Neutrophil (primary cell): ENCODE results near the gene WDR62.

Experiments used
- H3K27ac ChIP-seq: fragments of 200-600 bp; sonication (generic); 2 replicates; pipeline ENCODE4 v1.5.1; 2016; ENCODE audit warnings: mild to moderate bottlenecking, moderate library complexity
- H3K27me3 ChIP-seq: fragments of 200-600 bp; sonication (generic); 2 replicates; pipeline ENCODE4 v1.6.0; 2016; ENCODE audit warnings: mild to moderate bottlenecking
- H3K36me3 ChIP-seq: fragments of 200-600 bp; sonication (generic); 2 replicates; pipeline ENCODE4 v1.5.1; 2017
- H3K4me1 ChIP-seq, 2 experiments: fragments of 200-600 bp in 1 of 2; sonication (generic) in 1 of 2; 1 replicate in 1 of 2; 2 replicates in 1 of 2; pipeline versions ENCODE4 v1.5.1 to v1.6.1; 2013 to 2016; ENCODE audit warnings: low read depth in 1 of 2, low read length in 1 of 2, mild to moderate bottlenecking in 1 of 2, moderate library complexity in 1 of 2; ENCODE audit not compliant: control insufficient read depth in 1 of 2, insufficient read depth in 1 of 2
- H3K4me3 ChIP-seq, 2 experiments: fragments of 200-600 bp in 1 of 2; sonication (generic) in 1 of 2; 1 replicate in 1 of 2; 2 replicates in 1 of 2; pipeline ENCODE4 v1.5.1; 2013 to 2016; ENCODE audit warnings: low read depth in 1 of 2, low read length in 1 of 2, mild to moderate bottlenecking in 1 of 2, moderate library complexity in 1 of 2
- H3K9me3 ChIP-seq: fragments of 200-600 bp; sonication (generic); 2 replicates; pipeline ENCODE4 v1.5.1; 2016
- TF ChIP-seq, protein P1 (sequence below): fragments of 200-600 bp; sonication (generic); IDR thresholded peaks from 2 replicates; pipeline ENCODE4 v1.5.1; 2016; ENCODE audit warnings: antibody characterized with exemption

WDR62 gene

GRCh38 chr19:36103842-36104552 is 49.3 kb downstream of the WDR62 start:
- Histone ChIP-seq H3K4me3 (no peak overlapping the region), H3K27ac (no peak overlapping the region), H3K9me3 (no peaks in the 10 kb centered on the region), H3K36me3 (peaks cover 67% of the 10 kb centered on the region), H3K27me3 (no peaks in the 10 kb centered on the region), H3K4me1 (peaks cover 0 to 10% of the 10 kb centered on the region in 2 experiments)
- TF ChIP-seq, protein P1, sequence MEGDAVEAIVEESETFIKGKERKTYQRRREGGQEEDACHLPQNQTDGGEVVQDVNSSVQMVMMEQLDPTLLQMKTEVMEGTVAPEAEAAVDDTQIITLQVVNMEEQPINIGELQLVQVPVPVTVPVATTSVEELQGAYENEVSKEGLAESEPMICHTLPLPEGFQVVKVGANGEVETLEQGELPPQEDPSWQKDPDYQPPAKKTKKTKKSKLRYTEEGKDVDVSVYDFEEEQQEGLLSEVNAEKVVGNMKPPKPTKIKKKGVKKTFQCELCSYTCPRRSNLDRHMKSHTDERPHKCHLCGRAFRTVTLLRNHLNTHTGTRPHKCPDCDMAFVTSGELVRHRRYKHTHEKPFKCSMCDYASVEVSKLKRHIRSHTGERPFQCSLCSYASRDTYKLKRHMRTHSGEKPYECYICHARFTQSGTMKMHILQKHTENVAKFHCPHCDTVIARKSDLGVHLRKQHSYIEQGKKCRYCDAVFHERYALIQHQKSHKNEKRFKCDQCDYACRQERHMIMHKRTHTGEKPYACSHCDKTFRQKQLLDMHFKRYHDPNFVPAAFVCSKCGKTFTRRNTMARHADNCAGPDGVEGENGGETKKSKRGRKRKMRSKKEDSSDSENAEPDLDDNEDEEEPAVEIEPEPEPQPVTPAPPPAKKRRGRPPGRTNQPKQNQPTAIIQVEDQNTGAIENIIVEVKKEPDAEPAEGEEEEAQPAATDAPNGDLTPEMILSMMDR, result no peak

GRCh38 chr19:36106441-36106840 is 51.7 kb downstream of the WDR62 start:
- Histone ChIP-seq H3K36me3 (peaks cover 47% of the 10 kb centered on the region), H3K4me3 (no peak overlapping the region), H3K27me3 (no peaks in the 10 kb centered on the region), H3K27ac (no peak overlapping the region), H3K4me1 (peaks cover 0 to 10% of the 10 kb centered on the region in 2 experiments), H3K9me3 (no peaks in the 10 kb centered on the region)
- TF ChIP-seq, protein P1, result no peak

DNA sequence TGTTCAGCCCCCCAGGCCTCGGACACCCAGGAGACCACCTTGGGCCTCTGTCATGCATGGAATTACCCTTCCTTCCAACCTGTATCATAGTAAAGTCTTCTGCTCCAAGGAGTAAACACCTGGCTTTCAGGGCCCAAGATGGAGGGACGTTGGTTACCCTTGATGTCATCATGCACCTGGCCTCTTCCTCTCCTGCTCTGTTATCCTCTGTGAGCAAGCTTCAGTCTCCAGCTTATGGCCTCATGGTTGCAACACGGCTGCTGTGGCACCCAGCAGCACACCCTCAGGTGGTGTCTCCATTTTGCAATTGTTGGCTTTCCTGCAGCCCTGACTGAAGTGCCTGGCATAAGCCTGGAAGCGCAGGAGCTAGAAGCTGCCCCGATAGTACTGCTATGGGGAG is 52.3 kb downstream of the WDR62 start:
- Histone ChIP-seq H3K27me3 (no peaks in the 10 kb centered on the region), H3K4me1 (peaks cover 0 to 10% of the 10 kb centered on the region in 2 experiments), H3K36me3 (peaks cover 45% of the 10 kb centered on the region), H3K27ac (no peak overlapping the region), H3K9me3 (no peaks in the 10 kb centered on the region), H3K4me3 (no peak overlapping the region)
- TF ChIP-seq, protein P1, result no peak

DNA sequence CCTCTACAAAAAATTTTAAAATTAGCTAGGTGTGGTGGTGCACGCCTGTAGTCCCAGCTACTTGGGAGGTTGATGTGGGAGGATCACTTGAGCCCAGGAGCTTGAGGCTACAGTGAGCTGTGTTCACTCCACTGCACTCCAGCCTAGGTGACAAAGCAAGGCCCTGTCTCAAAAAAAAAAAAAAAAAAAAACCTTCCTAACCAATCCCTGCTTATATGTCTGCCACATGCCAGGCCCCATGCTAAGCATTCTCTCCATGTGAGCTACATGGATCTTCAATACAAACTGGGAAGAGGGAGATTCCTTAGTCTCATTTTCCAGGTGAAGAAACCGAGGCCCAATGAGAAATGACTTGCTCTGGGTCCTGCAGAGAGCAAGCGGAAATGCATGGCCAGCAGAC is 54.0 kb downstream of the WDR62 start:
- Histone ChIP-seq H3K9me3 (no peaks in the 10 kb centered on the region), H3K4me3 (no peak overlapping the region), H3K27ac (no peak overlapping the region), H3K27me3 (no peaks in the 10 kb centered on the region), H3K36me3 (peaks cover 36% of the 10 kb centered on the region), H3K4me1 (peaks cover 2 to 13% of the 10 kb centered on the region in 2 experiments)
- TF ChIP-seq, protein P1, result no peak

GRCh38 chr19:36110487-36111199 is 55.9 kb downstream of the WDR62 start, which contains the start of gene OVOL3:
OVOL3 (plus strand) TSS chr19:36111143; CDS start chr19:36111203, 60 bp downstream.
- TF ChIP-seq, protein P1, result no peak
- no peaks in the 10 kb centered on the region for H3K9me3 ChIP-seq

More at GRCh38 chr19:36110487-36111199, 55.9 kb downstream of the WDR62 start, which contains the start of gene OVOL3:
- no peak within 1 kb of the TSS for H3K4me3 ChIP-seq
- peaks cover 19 to 22% of the 10 kb centered on the region in 2 experiments for H3K4me1 ChIP-seq
- peaks cover 16% of the 10 kb centered on the region for H3K36me3 ChIP-seq
- H3K27me3 ChIP-seq, result no peaks in the 10 kb centered on the region
- H3K27ac ChIP-seq, result no peak within 1 kb of the TSS
